ENCODE measurements around the gene PITX1. TPM values are rescaled to one million over a fixed set of nuclear protein-coding genes. Genes with fewer than 3 reads are reported as not detected.

Gene PITX1
- total and polyA plus RNA-seq, 5 donors, result 0.02 to 0.18 TPM; not detected in 3

DNA sequence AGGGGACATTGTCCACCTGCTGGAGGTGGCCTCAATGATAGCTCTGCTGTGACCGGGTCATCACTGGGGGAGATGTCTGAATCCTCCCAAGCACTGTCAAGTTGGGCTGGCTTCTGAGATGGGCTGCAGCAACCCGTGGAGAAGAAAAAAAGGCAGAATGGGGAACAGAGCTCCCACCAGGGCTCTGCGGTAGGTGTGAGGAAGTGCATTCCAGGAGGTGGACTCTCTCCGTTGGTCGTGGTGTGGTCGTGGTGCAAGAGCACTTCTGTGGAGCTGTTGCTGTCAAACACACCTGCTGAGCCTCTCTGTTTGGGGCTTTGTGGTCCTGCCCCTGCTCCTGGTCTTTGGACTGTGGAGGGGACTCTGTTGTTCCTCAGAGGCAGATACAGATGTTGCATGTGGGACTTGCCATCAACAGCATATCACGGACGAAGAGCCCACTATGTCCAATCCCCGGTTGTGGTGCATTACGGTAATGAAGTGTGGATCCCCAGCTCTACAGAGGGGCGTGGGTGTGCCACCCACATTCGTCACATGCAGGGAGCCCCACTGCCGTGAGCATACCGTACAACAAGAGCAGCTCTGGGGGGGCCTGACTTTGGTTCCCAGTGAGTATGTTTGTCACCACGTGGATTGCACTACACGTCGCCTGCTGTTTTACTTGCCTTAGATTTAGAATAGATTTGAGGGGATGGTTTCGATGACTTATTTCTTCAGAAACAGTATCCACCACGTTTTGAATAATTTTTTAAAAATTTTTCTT lies 36.0 kb upstream of the PITX1 start:
- intact Hi-C loops (cut with DNase I), result no loop called here
- no peak for ATAC-seq
- 70% methylated on average over 19 of the region's 19 CpGs for WGBS

DNA sequence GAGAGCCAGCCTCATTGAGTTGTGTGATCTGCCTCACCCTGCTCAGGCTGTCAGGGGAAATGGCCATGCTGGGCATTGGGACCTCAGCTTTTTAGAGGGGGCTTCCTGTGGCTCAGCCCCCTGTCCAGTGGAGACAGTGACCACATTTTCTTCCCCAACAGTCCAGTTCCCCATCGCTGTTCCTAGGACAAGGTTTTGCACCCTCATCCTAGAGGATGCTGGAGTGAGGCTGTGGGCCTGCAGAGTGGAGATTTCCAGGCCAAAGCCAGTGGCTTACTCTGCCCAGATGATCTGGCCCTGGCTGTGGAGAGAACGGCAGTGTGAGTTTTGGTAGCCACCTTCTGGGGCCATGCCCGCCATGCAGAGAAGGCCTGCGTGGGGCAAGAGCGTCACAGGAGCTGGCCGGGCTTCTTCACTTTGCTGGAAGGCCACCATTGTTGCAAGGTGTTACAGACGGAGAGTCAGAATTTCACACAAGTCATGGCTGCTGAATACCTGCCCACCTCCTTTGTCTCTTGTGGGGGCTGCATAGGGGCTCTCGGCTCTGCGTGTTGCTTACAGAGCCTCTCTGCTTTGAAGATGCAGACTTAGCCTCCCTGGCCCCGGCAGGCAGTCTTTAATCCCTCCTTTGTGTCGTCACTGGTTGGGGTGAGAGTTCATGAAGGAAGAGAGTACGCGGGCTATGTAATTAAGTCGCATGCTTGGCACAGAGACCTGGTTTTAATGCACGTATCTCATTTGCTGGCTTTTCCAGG lies 35.2 kb upstream of the PITX1 start:
- ATAC-seq (no peak), DNase-seq (peak in 1 of 3 donors; percentile 11)
- 72% methylated on average over 15 of the region's 15 CpGs for WGBS

More for the DNA sequence above, 36.0 kb upstream of the PITX1 start:
- Histone ChIP-seq H3K27ac (ENCODE audit: low read length) (no peak overlapping the region), H3K4me1 (ENCODE audit: control insufficient read depth, insufficient read depth, low read length) (no peaks in the 10 kb centered on the region), H3K9me3 (ENCODE audit: control insufficient read depth, low read length) (no peaks in the 10 kb centered on the region), H3K27me3 (ENCODE audit: control insufficient read depth, insufficient read depth) (no peaks in the 10 kb centered on the region), H3K4me3 (ENCODE audit: low read length) (no peak overlapping the region)
- DNase-seq, result no peak

DNA sequence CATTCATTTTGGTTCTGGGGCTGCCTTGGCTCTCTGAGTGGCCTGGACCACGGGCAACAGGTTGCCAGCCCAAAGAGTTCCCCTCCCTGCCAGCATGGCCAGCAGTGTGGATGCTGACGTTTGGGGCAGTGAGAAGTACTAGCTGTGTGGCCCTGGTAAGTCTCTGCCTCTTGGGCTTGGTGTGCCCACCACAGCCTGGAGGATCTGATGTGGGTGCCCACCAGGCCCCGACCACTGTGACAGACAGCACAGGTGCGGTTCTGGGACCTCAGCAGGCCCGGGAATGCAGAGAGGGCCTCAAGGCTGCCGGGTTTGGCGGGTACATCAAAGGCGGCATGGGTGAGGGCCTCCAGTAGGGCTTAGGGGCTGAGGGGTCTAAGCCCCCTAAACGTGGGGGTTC lies 33.6 kb upstream of the PITX1 start:
- DNase-seq (no peak), ATAC-seq (no peak)
- Histone ChIP-seq H3K4me1 (ENCODE audit: control insufficient read depth, insufficient read depth, low read length) (no peaks in the 10 kb centered on the region), H3K27me3 (ENCODE audit: control insufficient read depth, insufficient read depth) (no peaks in the 10 kb centered on the region), H3K4me3 (ENCODE audit: low read length) (no peak overlapping the region), H3K27ac (ENCODE audit: low read length) (no peak overlapping the region), H3K9me3 (ENCODE audit: control insufficient read depth, low read length) (no peaks in the 10 kb centered on the region)
- WGBS, result 84% methylated on average over 9 of the region's 9 CpGs
- intact Hi-C loops (cut with DNase I), result no loop called here

More for the DNA sequence above, 35.2 kb upstream of the PITX1 start:
- Histone ChIP-seq H3K4me1 (ENCODE audit: control insufficient read depth, insufficient read depth, low read length) (no peaks in the 10 kb centered on the region), H3K27ac (ENCODE audit: low read length) (no peak overlapping the region), H3K27me3 (ENCODE audit: control insufficient read depth, insufficient read depth) (no peaks in the 10 kb centered on the region), H3K9me3 (ENCODE audit: control insufficient read depth, low read length) (no peaks in the 10 kb centered on the region), H3K4me3 (ENCODE audit: low read length) (no peak overlapping the region)
- intact Hi-C loops (cut with DNase I), result no loop called here

DNA sequence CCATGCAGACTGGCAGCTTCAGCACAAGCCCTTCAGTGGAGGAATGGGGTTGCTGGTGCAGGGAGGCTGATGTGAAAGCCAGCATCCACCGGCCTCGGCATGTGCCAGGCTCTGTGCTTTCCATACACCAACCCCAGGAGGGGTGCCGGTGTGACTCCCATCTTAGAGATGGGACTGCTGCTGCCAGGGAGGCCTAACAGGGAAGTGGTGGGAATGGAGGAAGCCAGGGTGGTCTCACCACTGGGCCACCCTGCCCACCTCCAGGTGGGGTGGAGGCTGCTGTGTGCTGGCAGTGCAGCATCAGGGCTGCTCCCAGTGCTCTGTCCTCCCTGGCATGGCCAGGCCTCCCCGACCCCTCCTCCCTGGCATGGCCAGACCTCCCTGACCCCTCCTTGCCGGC lies 32.8 kb upstream of the PITX1 start:
- 78% methylated on average over 5 of the region's 5 CpGs for WGBS
- intact Hi-C loops (cut with DNase I), result no loop called here
- Histone ChIP-seq H3K9me3 (ENCODE audit: control insufficient read depth, low read length) (no peaks in the 10 kb centered on the region), H3K27me3 (ENCODE audit: control insufficient read depth, insufficient read depth) (no peaks in the 10 kb centered on the region), H3K4me1 (ENCODE audit: control insufficient read depth, insufficient read depth, low read length) (no peaks in the 10 kb centered on the region), H3K4me3 (ENCODE audit: low read length) (no peak overlapping the region), H3K27ac (ENCODE audit: low read length) (no peak overlapping the region)
- DNase-seq (no peak), ATAC-seq (no peak)

DNA sequence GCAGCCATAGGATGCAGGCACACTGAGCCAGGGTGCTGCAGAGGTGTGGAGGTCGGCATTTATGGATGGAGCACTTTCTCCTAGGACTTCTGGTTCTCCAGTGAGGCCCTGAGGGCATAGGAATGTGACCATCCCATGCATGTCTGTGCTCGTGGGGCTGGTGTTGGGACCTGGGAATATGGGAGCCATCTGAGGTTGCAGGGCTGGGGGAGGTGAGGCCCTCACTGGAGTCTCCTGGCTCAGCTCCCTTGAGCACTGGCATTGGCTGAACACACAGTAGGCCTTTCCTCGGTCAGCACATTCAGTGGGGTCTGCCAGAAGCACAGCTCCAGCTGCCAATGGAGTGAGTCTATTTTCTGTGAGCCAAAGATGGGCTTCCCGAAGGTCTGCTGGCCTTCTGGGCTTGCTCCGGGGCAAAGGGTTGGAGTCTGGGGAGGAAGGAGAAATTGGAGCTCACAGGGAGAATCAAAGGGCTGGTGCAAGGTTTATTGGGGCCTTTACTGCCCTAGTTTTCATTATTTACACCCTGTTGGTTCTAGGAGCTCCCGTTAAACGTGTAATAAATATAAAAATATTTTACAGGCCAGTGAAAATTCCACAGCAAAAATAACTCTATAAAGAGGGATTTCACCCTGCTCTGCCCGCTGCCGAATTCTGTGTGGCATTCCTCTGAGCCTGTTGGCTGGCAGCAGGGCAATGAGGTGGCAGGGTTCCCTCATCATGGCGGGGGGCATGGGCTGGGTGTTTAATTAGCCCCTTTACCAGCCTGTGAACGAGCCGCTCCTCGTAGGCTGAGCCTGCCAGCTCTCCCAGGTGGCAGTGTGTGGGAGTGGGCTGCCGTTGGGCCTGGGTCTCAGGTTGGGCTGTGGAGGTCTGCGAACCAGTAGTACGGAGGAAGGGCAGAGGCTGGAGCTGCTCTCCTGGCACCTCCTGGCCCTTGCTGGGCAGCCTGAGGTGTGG lies 31.6 kb upstream of the PITX1 start:
- WGBS, result 80% methylated on average over 16 of the region's 16 CpGs
- ATAC-seq, result no peak
- no peaks in the 10 kb centered on the region for H3K9me3 ChIP-seq (ENCODE audit: control insufficient read depth, low read length)
- H3K27me3 ChIP-seq (ENCODE audit: control insufficient read depth, insufficient read depth), result no peaks in the 10 kb centered on the region
- no peak overlapping the region for H3K27ac ChIP-seq (ENCODE audit: low read length)
- H3K4me3 ChIP-seq (ENCODE audit: low read length), result no peak overlapping the region
- DNase-seq, result no peak
- no peaks in the 10 kb centered on the region for H3K4me1 ChIP-seq (ENCODE audit: control insufficient read depth, insufficient read depth, low read length)
- intact Hi-C loops (cut with DNase I), result no loop called here

DNA sequence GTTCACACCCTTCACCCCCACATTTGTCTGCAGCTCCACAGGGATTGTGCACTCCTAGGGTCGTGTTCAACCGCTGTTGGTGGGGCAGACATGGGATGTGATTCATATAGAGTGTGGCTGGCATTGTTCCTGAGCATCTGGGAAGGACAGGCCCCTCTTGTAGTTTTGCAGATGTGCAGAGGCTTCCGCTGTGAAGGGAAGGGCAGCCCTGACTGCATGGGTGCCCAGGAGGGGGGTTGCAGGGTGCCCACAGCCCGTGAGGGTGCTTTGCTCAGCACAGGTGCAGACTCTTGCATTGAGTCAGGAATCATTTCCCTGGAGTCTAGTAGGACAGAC lies 30.2 kb upstream of the PITX1 start:
- intact Hi-C loops (cut with DNase I), result no loop called here
- Histone ChIP-seq H3K4me1 (ENCODE audit: control insufficient read depth, insufficient read depth, low read length) (no peaks in the 10 kb centered on the region), H3K4me3 (ENCODE audit: low read length) (no peak overlapping the region), H3K27me3 (ENCODE audit: control insufficient read depth, insufficient read depth) (no peaks in the 10 kb centered on the region), H3K27ac (ENCODE audit: low read length) (no peak overlapping the region), H3K9me3 (ENCODE audit: control insufficient read depth, low read length) (no peaks in the 10 kb centered on the region)
- ATAC-seq (no peak), DNase-seq (no peak)
- WGBS, result 49% methylated on average over 4 of the region's 4 CpGs

DNA sequence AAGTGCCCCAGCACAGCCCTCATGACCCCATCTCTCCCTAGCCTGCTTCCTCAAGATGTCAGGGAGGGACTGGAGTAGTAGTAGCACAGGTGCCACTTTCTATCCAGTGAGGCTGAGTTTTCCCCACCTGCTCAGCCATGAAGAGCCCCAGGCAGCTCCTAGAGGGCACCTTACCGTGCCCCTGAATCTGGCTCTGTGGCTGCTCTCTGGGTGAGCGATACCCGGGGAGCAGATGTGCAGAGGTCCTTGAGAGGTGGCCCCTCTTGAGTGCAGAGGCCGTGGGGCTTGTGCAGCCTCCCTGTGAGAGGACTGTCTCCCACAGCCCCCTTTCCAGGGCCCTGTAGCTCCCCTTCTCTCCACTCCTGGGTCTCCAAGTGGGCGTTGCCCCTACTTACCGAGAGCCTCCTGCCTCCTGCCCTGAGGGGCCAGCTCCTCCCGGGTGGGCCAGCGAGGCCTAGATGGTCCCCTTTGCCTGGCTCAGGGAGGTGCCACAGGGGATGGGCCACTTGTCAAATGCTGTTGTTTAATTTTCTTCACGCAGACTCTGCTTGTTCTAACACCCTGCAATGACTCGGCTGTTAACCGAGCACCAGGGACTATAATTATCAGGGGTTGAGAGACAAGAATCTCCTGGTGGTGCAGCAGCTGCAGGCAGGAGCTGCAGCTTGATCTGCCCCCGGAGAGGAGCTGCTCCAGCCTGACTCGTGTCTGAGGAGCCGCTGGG lies 29.6 kb upstream of the PITX1 start:
- Histone ChIP-seq H3K9me3 (ENCODE audit: control insufficient read depth, low read length) (no peaks in the 10 kb centered on the region), H3K4me3 (ENCODE audit: low read length) (no peak overlapping the region), H3K27me3 (ENCODE audit: control insufficient read depth, insufficient read depth) (no peaks in the 10 kb centered on the region), H3K27ac (ENCODE audit: low read length) (no peak overlapping the region), H3K4me1 (ENCODE audit: control insufficient read depth, insufficient read depth, low read length) (no peaks in the 10 kb centered on the region)
- ATAC-seq (no peak), DNase-seq (no peak)
- 52% methylated on average over 14 of the region's 14 CpGs for WGBS
- intact Hi-C loops (cut with DNase I), result no loop called here

DNA sequence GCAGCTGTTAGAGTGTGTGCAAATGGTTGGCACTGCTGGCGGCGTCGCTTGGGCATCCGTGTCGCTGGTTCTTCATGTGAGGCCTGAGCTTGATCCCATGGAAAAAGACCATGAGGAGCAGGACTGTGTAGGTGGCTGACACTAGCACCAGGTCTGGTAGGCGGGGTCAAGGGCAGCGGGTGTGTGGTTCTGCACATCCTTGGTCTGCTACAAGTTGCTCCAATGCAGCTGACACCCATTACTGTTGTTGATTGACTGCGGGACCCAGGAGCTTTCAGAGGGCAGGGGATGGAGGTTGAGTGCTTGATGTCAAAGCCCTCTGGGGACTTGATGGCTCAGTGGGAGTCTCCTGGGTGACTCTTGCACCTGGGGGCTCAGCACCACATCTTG lies 29.0 kb upstream of the PITX1 start:
- intact Hi-C loops (cut with DNase I), result no loop called here
- DNase-seq (no peak), ATAC-seq (no peak)
- Histone ChIP-seq H3K4me3 (ENCODE audit: low read length) (no peak overlapping the region), H3K27me3 (ENCODE audit: control insufficient read depth, insufficient read depth) (no peaks in the 10 kb centered on the region), H3K27ac (ENCODE audit: low read length) (no peak overlapping the region), H3K4me1 (ENCODE audit: control insufficient read depth, insufficient read depth, low read length) (no peaks in the 10 kb centered on the region), H3K9me3 (ENCODE audit: control insufficient read depth, low read length) (no peaks in the 10 kb centered on the region)
- 90% methylated on average over 8 of the region's 8 CpGs for WGBS

DNA sequence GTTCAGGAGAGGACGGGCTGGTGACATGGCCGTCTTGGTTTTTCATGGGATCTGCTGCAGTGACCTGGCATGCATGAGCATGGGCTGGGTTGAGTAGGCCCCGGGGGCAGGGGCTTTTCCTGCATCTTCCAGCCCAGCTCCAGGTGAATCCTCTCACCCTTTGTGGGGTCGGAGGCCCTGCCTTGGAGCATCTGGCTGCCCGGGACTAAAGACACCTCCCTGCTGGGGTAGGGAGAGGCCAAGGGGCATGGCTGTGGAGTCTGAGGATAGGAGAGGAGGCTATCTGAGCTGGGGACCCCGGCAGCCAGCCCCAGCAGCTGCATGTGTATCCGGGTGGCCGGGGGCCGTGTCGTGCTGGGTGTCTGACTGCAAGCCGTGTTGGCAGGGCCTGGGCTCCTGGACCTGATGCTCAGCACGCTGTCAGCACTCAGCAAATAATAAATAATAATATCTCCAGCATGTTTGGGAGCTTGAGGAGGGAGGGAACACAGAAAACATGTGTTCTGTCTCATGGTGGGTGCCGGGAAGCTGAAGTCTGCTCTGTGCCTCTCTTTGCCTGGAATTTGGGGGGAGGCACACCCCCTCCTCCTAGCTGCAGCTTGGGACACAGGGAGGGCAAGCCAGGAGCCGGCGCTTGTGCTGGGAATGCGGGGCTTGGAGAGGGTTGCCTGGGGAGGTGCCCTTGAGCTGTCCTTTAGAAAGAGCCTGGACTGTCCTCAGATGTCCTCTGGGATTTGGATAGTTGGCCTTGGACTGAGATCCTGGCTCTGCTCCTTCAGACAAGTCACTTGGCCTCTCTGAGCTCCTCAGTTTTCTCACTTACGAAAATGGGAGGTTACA lies 28.4 kb upstream of the PITX1 start:
- no peaks in the 10 kb centered on the region for H3K4me1 ChIP-seq (ENCODE audit: control insufficient read depth, insufficient read depth, low read length)
- intact Hi-C loops (cut with DNase I), result no loop called here
- no peak overlapping the region for H3K4me3 ChIP-seq (ENCODE audit: low read length)
- H3K27ac ChIP-seq (ENCODE audit: low read length), result no peak overlapping the region
- no peaks in the 10 kb centered on the region for H3K27me3 ChIP-seq (ENCODE audit: control insufficient read depth, insufficient read depth)
- 58% methylated on average over 17 of the region's 17 CpGs for WGBS
- H3K9me3 ChIP-seq (ENCODE audit: control insufficient read depth, low read length), result no peaks in the 10 kb centered on the region
- DNase-seq, result no peak
- no peak for ATAC-seq

DNA sequence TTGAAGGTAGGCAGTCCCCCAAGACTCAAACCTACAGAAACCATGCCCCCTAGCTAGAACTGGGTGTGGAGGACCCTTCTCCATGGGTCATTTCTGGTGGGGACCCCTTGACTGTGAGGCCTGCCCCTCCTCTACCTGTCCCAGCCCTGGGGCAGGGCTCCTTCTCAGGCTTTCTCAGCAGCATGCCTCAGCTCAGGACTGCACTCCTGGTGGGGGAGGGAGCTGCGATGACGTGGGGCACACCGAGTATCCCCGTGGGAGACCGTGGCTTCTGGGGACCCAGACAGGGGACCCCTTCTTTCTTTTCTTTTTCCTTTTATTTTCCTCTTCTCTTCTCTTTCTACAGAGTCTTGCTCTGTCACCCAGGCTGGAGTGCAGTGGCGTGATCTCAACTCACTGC lies 27.0 kb upstream of the PITX1 start:
- H3K9me3 ChIP-seq (ENCODE audit: control insufficient read depth, low read length), result no peaks in the 10 kb centered on the region
- no peak overlapping the region for H3K4me3 ChIP-seq (ENCODE audit: low read length)
- WGBS, result 88% methylated on average over 6 of the region's 6 CpGs
- intact Hi-C loops (cut with DNase I), result no loop called here
- DNase-seq, result no peak
- H3K4me1 ChIP-seq (ENCODE audit: control insufficient read depth, insufficient read depth, low read length), result no peaks in the 10 kb centered on the region
- no peak for ATAC-seq
- H3K27me3 ChIP-seq (ENCODE audit: control insufficient read depth, insufficient read depth), result no peaks in the 10 kb centered on the region
- H3K27ac ChIP-seq (ENCODE audit: low read length), result no peak overlapping the region
